Hematopoietic multipotent progenitor cell treated with erythropoietin and hydrocortisone succinate and interleukin-3 and kit ligand, for 4 days (in vitro differentiated cells): ENCODE results near the gene TEPSIN.
A peak's percentile ranks its signal among the peaks of the same experiment; 100 is the strongest.

Source experiments
- DNase-seq: peaks from one replicate; pipeline ENCODE4 v3.0.0-alpha.2; 2015

Gene TEPSIN, protein sequence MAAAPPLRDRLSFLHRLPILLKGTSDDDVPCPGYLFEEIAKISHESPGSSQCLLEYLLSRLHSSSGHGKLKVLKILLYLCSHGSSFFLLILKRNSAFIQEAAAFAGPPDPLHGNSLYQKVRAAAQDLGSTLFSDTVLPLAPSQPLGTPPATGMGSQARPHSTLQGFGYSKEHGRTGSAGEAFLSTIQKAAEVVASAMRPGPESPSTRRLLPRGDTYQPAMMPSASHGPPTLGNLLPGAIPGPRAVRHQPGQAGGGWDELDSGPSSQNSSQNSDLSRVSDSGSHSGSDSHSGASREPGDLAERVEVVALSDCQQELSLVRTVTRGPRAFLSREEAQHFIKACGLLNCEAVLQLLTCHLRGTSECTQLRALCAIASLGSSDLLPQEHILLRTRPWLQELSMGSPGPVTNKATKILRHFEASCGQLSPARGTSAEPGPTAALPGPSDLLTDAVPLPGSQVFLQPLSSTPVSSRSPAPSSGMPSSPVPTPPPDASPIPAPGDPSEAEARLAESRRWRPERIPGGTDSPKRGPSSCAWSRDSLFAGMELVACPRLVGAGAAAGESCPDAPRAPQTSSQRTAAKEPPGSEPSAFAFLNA

DNA sequence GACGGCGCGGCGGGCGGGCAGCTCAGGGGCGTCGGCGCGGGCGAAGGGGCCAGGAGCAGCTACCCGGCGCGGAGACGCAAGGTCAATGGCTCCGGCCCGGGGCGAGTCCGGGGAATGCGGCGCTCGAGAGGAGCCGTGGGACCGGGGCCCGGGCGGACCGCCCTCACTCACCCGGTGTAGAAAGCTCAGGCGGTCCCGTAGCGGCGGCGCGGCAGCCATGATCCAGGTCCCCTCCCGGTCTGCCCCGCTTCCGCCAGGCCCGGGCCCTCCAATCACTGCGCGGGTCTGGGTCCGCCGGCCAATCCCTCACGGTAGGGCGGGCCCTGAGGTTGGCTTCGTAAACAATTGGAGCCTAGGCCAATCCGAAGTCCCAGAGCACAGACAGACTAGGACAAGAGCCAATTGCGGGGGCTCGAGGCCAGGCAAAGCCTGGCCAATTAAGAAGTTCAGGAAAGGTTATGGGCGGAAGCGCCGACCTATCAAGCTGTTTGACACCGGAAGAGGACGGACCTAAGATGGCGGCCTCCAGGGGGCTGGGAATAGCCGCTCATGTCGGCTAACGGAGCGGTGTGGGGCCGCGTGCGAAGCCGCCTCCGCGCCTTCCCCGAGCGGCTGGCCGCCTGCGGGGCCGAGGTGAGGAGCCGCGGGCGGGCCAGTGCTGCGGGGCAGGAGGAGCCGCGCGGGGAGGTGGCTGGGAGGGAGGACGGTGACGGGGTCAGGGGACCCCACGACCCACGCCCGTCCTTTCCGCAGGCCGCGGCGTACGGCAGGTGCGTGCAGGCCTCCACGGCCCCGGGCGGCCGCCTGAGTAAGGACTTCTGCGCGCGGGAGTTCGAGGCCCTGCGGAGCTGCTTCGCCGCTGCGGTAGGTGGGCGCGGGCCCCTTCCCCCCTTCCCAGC lies at the start of gene TEPSIN, which contains the start of gene NDUFAF8:
Gene TEPSIN (minus strand): TSS at position 241 of the 899 bp plus-strand sequence. CDS start 22 bp downstream, at position 219.
Gene NDUFAF8 (plus strand): TSS at position 504 of the 899 bp plus-strand sequence. CDS start 46 bp downstream, at position 550.
- peak; percentile 100 for DNase-seq

DNA sequence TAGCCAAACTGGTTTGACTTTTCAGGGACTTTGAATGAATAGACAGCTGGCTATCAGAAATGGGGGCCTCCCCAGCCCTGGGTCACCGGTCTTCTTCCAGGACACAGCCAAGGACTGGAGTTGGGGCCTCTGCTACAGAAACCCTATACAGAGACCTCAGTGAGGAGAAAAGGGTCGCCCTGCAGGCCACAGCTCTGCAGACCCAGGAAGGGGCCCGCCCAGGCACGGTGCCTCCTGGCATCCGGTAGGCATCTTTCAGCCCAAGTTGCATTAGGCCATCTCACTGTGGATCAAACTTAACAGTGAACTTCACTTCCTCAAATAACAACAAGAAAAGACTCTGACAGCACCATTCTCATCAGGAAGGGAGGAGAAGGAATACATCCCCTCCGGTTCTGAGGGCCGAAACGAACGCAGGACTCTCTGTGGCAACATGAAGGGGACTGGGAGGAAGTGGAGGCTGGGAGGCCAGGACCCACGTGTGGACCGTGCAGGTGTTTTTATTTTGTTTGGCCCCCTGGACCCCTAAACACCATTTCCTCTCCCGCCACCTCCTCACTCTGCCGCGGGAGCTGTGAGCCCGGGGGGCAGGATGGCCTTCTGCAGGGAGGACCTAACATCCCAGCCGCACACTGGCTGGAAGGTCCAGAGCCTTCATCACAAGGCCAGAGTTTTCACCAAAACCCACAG lies 49.0 kb upstream of the TEPSIN start:
- DNase-seq: no peak

DNA sequence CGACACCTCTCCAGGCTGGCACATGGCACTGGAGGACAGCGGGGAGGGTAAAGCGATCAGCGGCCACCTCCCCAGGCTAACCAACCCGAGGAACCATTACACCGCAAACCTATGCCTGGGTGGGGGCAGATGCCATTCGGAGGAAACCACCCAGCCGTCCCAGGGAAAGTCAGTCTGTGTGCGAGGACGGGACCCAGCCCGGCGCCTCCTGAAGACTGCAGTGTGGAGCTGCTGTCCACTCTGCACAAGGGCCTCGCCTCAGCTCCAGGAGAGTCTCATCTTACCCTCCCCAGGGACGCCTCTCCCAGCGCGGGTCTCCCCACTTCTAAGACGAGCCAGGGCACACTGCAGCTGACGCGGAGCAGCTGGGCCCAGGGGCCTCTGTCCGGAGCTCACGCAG lies 48.3 kb upstream of the TEPSIN start:
- no peak for DNase-seq

DNA sequence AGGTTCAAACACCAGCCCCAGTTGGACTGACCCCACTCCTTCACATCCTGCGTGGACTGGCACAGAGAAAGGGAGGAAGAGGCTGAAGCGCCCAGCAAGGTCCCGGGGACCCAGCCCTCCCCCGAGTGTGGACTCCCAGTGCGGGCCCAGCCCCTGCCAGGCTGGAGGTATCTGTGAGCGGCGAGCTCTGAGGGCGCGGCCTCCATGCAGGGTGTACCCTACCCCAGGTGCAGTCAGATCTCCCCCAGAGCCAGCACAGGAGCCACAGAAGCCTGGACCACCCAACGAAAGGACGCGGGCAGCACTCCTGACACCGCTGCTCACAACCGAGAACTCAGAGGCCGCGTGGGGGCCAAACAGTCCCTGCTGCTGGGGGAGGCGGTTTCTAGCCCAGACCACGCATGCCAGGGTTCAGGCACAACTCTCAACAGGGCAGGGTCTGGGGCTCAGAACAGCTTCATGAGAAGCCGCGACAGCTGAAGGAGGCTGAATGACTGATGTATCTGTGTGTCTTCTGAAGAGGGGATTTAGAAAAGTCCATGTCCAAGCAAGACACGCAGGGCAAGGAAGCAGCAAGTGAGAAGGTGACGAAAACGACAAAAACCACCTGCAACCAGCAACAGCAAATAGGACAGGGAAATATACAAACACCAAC lies 47.8 kb upstream of the TEPSIN start:
- no peak for DNase-seq

DNA sequence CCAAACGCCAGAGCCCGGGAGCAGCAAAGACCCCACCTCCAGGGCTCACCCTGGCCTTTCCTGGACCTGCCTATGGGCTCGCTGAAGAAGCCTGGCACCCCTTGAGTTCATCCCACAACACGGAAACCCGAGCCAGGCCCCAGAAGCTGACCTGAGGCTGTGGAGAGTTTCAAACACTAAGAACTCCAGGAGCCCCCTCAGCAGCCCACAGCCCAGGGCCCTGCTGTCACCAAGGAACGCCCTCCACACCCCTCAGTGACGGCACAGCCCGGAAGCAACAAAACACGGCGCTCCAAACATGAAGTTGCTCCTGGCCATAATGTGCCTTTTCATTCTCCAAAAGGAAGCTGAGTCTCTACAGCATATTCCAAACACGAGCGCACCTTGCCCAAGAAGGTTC lies 47.0 kb upstream of the TEPSIN start:
- no peak for DNase-seq

GRCh38 chr17:81285179-81285878 lies 46.5 kb upstream of the TEPSIN start:
- DNase-seq: peak; percentile 85

GRCh38 chr17:81282876-81283275 lies 44.0 kb upstream of the TEPSIN start:
- no peak for DNase-seq

DNA sequence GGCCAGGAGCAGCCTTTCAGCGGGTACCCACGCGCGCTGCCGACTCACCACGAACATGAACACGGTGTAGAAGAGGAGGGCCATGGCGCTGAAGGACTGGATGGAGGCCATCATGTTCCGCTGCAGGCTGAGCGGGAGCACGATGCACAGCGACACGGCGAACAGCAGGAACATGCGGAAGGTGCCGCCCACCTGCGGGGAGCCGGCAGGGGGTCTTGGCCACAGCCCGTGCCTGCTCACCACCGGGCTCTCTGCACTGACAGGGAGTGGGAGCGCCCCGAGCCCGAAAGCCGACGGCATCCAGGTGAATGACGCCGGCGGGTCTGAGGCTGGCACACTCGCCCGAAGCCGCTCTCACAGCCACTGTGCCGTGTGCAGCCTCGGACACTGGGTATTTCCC lies 43.3 kb upstream of the TEPSIN start:
- no peak for DNase-seq

GRCh38 chr17:81280571-81280970 lies 41.7 kb upstream of the TEPSIN start:
- DNase-seq: no peak

- no peak for DNase-seq
Measured at GRCh38 chr17:81279278-81280275, 40.7 kb upstream of the TEPSIN start.

GRCh38 chr17:81278831-81279230 lies 40.0 kb upstream of the TEPSIN start:
- DNase-seq: no peak

GRCh38 chr17:81277946-81278693 lies 39.3 kb upstream of the TEPSIN start:
- no peak for DNase-seq

DNA sequence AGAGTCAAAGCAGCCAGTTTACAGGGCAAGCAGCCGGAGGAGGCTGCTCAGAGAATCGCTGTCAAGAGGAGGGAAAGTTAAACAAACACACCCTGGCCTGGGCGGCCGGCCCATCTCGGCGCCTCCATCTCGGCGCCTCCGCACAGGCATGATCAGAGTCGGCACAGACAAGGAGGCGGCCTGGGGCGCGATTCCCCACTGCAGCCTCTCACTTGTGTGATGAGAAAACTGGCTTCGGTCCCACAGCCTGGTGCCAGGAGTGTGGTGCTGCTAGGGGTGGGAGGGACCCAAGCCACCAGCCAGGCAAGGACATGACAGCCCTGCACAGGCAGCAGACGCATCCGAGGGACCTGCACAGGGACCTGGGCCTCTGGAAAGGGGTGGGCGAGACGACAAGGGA lies 38.6 kb upstream of the TEPSIN start:
- DNase-seq: no peak

DNA sequence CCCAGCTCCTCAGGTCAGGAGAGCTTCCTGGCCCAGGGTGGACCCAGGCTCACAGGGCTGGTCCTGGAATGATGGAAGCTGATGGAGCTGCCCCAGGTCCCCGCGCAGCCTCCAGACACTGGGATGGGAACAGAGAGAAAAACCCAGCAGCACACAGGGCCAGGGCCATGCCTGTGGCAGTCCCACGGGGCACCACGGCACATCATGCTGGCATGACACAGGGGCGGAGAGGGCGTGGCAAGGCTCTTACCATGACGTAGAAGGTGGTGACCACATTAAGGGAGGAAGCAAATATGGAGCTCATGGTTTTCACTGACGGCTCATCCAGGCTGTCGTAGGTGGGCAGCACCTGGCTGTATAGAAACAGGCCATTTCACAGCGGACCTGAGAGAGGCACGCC lies 37.9 kb upstream of the TEPSIN start:
- DNase-seq: no peak

DNA sequence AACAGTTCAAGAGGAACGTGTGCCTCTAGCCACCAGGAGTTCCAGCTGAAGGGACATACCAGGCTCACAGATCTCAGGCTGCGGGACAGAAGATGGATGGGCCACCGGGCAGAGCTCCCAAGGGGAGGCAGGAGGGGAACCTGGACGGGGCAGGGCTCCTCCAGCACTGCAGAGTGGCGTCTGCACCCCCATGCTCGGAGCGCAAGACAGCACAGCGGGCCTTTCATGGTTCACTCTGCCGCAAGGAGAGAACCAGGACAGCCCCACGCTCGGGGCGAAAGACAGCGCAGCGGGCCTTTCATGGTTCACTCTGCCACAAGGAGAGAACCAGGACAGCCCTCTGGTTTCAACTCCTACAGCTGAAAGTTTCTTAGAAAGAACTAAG lies 35.6 kb upstream of the TEPSIN start:
- no peak for DNase-seq

- no peak for DNase-seq
Measured at GRCh38 chr17:81273698-81274470, 35.0 kb upstream of the TEPSIN start.

DNA sequence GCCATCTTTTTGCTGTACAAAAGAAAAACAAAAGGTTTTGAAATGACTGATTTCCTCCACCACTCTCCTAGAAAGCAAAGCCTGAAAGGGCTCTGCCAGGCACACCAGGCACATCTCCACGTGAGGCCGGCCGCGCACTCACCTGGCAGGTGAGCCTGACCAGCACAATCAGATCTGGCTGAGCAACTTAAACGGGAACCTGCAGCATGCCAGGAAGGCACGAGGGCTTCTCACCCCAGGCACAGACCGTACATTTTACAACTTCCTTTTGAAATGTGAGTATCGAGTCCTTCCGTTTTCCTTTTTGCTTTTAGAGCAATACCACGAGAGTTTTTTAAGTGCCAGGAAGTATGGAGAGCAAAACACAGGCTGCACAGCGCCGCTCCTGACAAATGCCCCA lies 33.8 kb upstream of the TEPSIN start:
- DNase-seq: peak; percentile 32

DNA sequence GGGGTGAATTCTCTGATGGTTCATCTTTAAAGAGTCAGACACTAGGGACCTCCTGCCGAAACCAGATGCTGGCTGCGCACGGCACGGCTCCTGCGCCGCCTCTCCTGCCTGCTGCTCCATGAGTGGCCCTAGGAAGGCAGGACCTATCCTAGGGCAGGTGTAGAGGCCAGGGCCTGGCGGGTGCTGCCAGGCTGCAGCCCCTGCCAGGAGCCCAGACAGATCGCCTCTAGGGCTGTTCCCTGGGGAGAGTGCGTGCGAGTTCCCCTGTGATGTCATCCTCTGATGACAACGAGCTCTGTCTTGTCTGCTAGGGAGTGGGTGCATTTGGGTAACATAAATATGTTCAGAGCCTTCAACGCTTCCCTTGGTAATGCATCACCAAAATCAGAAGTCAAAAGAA lies 32.4 kb upstream of the TEPSIN start:
- no peak for DNase-seq

- DNase-seq: no peak
Measured at GRCh38 chr17:81270279-81270678, 31.4 kb upstream of the TEPSIN start.
